GM12864 (cell line): ENCODE data around the gene CCDC183.
"Not testable (repeated sequence)": the region's sequence is repeated elsewhere in the genome, so short reads cannot be mapped to it uniquely, and the experiment has no call there.

Experiments used
- DNase-seq: peaks from one replicate; pipeline ENCODE4 v3.0.0-alpha.2; 2011; ENCODE audit warnings: low read depth
- H3K4me3 ChIP-seq: 2 replicates; pipeline ENCODE4 v1.5.1; 2011; ENCODE audit warnings: mild to moderate bottlenecking, low read depth, low read length, control low read depth
- CTCF ChIP-seq: IDR thresholded peaks from 2 replicates; pipeline ENCODE4 v1.5.1; 2011; ENCODE audit warnings: low read depth, mild to moderate bottlenecking, moderate library complexity, low read length, control low read depth, inconsistent platforms; ENCODE audit errors: missing control alignments

Gene CCDC183

DNA sequence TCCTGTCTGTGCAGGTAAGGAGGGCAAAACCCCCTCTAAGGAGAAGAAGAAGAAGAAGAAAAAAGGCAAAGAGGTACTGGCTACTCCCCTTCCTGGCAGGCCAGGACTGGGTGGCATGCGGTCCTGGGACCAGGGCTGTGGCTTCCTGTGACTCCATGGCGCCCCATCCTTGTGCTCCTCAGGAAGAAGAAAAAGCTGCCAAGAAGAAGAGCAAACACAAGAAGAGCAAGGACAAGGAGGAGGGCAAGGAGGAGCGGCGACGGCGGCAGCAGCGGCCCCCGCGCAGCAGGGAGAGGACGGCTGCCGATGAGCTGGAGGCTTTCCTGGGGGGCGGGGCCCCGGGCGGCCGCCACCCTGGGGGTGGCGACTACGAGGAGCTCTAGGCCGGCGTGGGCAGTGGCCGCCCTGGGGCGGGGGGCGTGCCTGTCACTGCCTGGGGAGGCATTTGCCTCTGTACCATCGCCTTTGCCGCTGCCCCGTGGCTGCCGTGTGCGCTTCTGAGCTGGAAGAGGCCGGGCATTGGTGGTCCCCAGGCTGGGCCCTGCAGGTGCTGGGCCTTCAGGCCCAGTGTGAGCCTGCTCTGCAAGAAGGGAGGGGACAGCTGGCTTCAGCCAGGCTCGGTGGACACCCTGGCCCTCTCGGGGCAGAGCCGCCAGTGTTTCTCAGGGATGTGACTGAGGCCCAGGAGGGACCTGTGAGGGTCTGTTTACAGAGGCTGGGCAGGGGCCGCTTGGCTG lies 44.2 kb downstream of the CCDC183 start:
- no peak overlapping the region for H3K4me3 ChIP-seq
- TF ChIP-seq CTCF = no peak
- no peak for DNase-seq

- DNase-seq = no peak
- TF ChIP-seq CTCF = no peak
- H3K4me3 ChIP-seq = no peak overlapping the region
Measured at GRCh38 chr9:136840877-136841645, 44.9 kb downstream of the CCDC183 start.

DNA sequence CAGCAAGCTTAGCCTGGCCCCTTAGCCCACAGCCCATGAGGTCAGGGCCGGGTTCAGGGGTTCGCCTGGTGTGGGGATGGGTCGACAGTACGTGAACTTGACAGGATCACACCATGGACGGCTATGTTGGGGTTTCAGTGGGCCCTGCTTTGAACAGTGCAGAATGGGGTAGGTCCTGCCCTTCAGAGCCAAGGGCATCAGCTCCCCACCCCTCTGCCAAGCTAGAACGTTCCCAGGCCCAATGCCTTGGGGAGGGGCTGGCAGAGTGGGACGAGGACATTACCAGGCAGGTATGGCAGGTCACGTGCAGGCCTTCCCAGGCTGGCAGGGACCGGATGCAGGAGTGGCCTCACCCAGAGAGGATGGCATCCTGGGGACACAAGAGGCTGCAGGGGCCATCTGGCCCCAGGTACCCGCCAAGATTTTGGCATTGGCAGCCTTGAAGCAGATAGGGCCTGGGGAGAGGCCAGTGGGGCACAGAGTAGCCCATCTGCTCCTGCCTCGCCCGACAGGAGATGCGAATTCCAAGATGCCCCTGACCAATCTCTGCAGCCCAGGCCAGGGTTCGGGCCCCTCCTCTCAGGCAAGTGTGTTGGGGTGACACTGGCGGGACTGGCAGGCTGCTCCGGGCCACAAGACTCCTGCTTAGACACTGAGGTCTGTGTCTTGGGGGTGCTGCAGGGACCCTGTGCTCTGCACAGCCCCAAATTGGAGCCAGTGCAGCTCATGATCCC lies 45.7 kb downstream of the CCDC183 start:
- H3K4me3 ChIP-seq = peak overlapping the region; percentile 71; the same call in 1 of the 2 replicates
- DNase-seq = not testable (repeated sequence)

DNA sequence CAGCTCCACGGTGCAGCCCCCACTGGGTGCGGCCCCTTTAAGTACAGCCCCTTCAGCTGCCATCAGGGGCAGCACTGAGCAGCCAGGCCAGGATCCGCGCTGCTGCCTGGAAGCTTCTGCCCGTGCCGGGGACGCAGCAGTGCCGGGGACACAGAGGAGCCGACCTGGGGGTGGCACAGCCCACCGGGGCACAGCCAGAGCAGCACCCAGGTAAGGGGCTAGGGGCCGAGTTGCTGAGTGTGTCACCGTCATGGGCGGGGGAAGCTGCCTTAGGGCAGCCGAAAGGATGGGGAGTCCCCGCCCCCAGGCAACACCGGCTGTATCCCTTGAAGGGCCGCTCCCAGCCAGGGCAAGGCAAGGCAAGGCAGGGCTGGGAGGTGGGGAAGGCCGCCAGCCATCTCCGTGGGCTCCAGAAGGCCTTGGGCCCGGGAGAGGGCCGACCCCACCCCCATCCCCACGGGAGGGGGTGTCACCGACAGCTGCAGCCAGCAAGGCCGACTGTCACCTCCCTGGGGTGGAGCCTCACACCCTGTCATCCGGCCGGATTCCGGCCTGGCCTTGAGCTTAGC lies 46.3 kb downstream of the CCDC183 start, which contains the start of gene AJM1:
Gene AJM1 (plus strand): TSS at position 99 of the 569 bp plus-strand sequence. CDS start 1,937 bp downstream, outside the sequence.
- peak within 1 kb of the TSS; percentile 71 for H3K4me3 ChIP-seq
- DNase-seq = peak; percentile 48
- peak; percentile 86 for TF ChIP-seq CTCF

- H3K4me3 ChIP-seq = peak overlapping the region; percentile 19
- DNase-seq = not testable (repeated sequence)
Measured at GRCh38 chr9:136843159-136843800, 47.1 kb downstream of the CCDC183 start.

GRCh38 chr9:136843801-136844740 lies 47.9 kb downstream of the CCDC183 start:
- H3K4me3 ChIP-seq = not testable (repeated sequence)
- peak; percentile 51 for TF ChIP-seq CTCF

More at GRCh38 chr9:136843801-136844740, 47.9 kb downstream of the CCDC183 start:
- DNase-seq = not testable (repeated sequence)
